WI38 (cell line): ENCODE measurements around the gene MIB2.

Experiments used
- H3K4me3 ChIP-seq: 2 replicates; pipeline ENCODE4 v1.5.1; 2011; ENCODE audit warnings: low read depth, mild to moderate bottlenecking, control low read depth, low read length
- TF ChIP-seq, protein P1 (sequence below): IDR thresholded peaks from 2 replicates; pipeline ENCODE4 v1.5.1; 2012; ENCODE audit warnings: low read depth, mild to moderate bottlenecking, control low read depth, low read length

Gene MIB2

DNA sequence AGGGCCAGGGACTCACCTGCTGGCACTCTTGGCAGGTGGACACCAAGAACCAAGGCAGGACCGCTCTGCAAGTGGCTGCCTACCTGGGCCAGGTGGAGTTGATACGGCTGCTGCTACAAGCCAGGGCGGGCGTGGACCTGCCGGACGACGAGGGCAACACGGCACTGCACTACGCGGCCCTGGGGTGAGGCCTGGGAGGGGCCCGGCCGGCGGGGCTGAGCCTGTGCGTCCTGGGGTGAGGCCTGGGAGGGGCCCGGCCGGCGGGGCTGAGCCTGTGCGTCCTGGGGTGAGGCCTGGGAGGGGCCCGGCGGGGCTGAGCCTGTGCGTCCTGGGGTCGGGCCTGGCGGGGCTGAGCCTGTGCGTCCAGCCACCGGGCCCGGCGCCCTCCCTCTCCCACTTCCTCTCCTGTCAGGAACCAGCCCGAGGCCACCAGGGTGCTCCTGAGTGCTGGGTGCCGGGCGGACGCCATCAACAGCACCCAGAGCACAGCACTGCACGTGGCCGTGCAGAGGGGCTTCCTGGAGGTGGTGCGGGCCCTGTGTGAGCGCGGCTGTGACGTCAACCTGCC is 12.0 kb downstream of the MIB2 start:
- TF ChIP-seq, protein P1, sequence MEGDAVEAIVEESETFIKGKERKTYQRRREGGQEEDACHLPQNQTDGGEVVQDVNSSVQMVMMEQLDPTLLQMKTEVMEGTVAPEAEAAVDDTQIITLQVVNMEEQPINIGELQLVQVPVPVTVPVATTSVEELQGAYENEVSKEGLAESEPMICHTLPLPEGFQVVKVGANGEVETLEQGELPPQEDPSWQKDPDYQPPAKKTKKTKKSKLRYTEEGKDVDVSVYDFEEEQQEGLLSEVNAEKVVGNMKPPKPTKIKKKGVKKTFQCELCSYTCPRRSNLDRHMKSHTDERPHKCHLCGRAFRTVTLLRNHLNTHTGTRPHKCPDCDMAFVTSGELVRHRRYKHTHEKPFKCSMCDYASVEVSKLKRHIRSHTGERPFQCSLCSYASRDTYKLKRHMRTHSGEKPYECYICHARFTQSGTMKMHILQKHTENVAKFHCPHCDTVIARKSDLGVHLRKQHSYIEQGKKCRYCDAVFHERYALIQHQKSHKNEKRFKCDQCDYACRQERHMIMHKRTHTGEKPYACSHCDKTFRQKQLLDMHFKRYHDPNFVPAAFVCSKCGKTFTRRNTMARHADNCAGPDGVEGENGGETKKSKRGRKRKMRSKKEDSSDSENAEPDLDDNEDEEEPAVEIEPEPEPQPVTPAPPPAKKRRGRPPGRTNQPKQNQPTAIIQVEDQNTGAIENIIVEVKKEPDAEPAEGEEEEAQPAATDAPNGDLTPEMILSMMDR = no peak
- H3K4me3 ChIP-seq = no peak overlapping the region

DNA sequence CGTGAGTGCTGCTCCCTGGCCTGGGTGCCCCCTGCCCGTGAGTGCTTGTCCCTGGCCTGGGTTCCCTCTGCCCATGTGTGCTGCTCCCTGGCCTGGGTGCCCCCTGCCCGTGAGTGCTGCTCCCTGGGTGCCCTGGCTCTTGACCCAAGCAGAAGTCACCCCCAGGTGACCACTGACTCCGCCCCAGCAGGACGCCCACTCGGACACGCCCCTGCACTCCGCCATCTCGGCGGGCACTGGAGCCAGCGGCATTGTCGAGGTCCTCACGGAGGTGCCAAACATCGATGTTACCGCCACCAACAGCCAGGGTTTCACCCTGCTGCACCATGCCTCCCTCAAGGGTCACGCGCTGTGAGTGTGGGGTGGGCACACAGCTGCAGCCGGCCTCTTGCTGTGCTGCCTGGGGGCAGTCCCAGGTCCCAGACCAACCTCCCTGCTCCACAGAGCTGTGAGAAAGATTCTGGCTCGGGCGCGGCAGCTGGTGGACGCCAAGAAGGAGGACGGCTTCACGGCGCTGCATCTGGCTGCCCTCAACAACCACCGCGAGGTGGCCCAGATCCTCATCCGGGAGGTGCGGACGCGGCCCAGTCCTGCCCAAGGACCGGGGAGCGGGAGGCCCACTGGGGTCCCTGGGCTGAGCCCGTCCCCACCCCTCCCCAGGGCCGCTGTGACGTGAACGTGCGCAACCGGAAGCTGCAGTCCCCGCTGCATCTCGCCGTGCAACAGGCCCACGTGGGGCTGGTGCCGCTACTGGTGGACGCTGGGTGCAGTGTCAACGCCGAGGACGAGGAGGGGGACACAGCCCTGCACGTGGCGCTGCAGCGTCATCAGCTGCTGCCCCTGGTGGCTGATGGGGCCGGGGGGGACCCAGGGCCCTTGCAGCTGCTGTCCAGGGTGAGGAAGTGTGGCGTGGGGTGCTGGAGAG is 12.8 kb downstream of the MIB2 start:
- H3K4me3 ChIP-seq = no peak overlapping the region
- TF ChIP-seq, protein P1 = no peak

DNA sequence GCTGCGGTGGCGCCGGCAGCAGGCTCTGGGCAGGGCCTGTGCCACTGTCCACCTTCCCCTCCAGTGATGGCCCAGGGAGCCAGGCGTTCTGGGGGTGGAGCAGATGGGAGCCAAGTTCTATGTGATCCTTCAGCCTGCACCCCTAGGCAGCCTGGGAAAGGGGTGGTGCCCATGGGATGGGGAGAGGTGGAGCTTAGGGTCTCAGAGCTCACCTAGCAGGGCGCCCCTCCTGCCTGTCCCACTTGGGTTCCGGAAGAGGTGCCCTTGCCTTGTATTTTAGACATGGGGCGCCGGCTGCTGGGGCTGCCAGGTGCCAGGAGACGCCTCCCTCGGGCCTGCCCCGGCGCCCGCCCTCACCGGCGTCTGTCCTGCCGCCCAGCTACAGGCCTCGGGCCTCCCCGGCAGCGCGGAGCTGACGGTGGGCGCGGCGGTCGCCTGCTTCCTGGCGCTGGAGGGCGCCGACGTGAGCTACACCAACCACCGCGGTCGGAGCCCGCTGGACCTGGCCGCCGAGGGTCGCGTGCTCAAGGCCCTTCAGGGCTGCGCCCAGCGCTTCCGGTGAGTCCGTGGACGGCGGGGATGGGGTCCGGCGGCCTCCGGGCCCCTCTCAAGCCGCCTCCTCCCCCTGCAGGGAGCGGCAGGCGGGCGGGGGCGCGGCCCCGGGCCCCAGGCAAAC is 13.6 kb downstream of the MIB2 start:
- H3K4me3 ChIP-seq = no peak overlapping the region
- TF ChIP-seq, protein P1 = no peak

DNA sequence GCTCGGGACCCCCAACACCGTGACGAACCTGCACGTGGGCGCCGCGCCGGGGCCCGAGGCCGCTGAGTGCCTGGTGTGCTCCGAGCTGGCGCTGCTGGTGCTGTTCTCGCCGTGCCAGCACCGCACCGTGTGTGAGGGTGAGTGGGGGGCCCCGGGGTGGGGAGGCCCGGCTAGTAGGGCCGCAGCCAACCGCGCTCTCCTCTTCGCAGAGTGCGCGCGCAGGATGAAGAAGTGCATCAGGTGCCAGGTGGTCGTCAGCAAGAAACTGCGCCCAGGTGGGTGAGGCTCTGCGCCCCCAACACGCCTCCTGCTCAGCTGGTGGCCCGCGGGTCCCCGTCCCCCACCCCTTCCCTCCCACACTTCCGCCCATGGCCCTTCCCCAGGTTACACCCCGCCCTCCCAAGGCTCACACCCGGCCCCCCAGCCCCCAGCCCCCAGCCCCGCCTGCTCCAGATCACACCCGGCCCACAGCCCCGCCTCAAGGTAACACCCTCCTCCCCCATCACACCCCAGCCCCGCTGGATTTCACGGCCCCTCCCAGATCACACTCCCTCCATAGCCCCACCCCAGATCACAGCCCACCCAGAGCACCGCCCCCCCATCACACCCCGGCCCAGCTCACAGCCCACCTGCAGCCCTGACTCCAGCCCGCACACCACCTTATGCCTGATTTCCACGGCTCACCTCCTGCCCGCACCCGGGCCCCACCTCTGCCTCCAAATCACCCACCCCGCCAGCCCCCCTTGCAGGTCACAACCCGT is 14.3 kb downstream of the MIB2 start:
- H3K4me3 ChIP-seq = no peak overlapping the region
- TF ChIP-seq, protein P1 = no peak

DNA sequence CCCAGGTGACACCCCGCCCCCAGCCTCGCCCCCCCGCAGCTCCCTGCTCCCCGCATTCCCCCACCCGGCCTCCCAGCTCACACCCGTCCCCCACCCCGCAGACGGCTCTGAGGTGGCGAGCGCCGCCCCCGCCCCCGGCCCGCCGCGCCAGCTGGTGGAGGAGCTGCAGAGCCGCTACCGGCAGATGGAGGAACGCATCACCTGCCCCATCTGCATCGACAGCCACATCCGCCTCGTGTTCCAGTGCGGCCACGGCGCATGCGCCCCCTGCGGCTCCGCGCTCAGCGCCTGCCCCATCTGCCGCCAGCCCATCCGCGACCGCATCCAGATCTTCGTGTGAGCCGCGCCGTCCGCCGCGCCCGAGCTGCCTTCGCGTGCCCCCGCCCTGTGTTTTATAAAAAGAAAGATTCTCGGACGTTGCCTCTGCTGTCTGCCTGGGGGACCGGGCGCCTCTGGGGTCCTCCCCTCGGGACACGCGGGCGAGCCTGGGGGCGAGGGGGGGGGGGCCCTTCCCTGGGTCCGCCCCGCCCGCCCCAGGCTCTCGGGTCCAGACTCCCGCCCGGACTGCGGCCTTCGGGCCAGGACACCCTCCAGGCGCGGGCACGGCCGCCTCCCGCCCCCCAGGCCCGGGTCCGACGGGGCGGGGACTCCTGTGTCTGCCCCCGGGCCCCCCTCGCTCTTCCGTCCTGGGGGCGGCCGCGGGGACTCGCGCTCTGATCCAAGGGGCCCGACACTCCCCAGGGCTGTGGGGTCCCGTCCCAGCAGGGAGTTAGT is 15.1 kb downstream of the MIB2 start:
- no peak overlapping the region for H3K4me3 ChIP-seq
- TF ChIP-seq, protein P1 = no peak

DNA sequence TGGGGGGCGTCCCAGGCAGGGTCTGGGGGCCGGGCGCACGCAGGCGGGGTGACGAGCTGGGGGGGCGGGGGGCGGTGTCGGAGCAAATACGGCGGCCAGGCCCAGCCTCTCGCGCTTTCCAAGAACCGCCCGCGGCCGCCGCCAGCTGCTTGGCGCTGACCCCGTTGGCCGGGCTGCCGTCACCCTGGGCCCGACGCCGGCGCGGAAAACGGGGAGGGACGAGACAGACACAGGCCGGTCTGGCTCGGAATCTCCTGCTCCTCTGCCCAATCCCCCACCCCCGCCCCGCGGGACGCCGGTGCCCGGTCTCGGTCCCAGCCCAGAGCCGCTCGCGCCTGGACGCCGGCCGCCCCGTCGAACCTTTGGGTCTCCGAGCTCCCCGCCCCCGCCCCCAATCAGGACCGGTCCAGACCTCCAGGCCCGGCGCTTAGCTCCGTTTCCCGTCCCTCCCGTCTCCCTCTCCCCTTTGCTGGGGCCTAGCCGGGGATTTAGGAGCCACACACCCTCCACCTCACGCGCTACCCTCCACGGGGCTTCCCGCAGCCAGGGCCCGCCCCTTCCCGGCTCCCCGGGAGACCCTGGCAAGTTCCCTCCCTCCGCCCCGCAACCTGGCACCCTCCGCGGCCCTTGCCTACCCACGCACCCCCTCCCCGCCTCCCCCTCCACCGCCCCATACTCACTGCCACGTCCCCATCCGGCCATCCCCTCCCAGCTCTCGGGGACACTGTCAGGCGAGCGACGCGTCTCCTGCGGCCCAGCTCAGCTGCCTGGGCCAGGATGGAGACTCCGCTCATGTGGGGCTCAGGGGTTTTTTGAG is 15.9 kb downstream of the MIB2 start:
- TF ChIP-seq, protein P1 = no peak
- no peak overlapping the region for H3K4me3 ChIP-seq
